B cell (primary cell): ENCODE data around the gene TTF1. TPM values are rescaled to one million over a fixed set of nuclear protein-coding genes. Genes with fewer than 3 reads are reported as not detected.

Experiments
- ATAC-seq: fragments of 200-7000 bp; cut with Tn5 transposase; one replicate; pipeline ENCODE4 v1.10.0; 2021; ENCODE audit warnings: low read depth, mild to moderate bottlenecking, moderate number of reproducible peaks, moderate library complexity
- CTCF ChIA-PET: fragments of 350-600 bp; sonication (Branson Sonifier 250); formaldehyde crosslinking; loops from one replicate; lab custom pipeline; 2021; ENCODE audit warnings: antibody characterized with exemption, inconsistent platforms; lab: Charles Lee
- POLR2A ChIA-PET: fragments of 350-600 bp; sonication (Branson Sonifier 250); formaldehyde crosslinking; loops from one replicate; lab custom pipeline; 2021; ENCODE audit warnings: antibody characterized with exemption; lab: Charles Lee
- DNase-seq: peaks from one replicate; pipeline ENCODE4 v3.0.0; 2013
- H2AFZ ChIP-seq: 2 replicates; pipeline ENCODE4 v1.6.1; 2012; ENCODE audit warnings: mild to moderate bottlenecking, low read depth, low read length; ENCODE audit not compliant: insufficient read depth, poor library complexity, severe bottlenecking
- H3K27ac ChIP-seq, 2 donors: 1 replicate in 1 of 2; 2 replicates in 1 of 2; pipeline ENCODE4 v1.5.1; 2012 to 2013; ENCODE audit warnings: low read length in 2 of 2, mild to moderate bottlenecking in 2 of 2, moderate library complexity in 1 of 2
- H3K27me3 ChIP-seq, 4 experiments: fragments of 200-600 bp in 1 of 4; sonication (generic) in 1 of 4; replicated peaks in 1 of 4; 1 replicate in 2 of 4; 2 replicates in 2 of 4; pipeline versions ENCODE4 v1.6.1 to v1.7.0; 2013 to 2016; ENCODE audit warnings: low read length in 3 of 4, mild to moderate bottlenecking in 2 of 4, mixed read lengths in 1 of 4, moderate library complexity in 1 of 4; ENCODE audit not compliant: insufficient read depth in 4 of 4, control insufficient read depth in 3 of 4; ENCODE audit errors: control extremely low read depth in 1 of 4
- H3K36me3 ChIP-seq, 2 experiments: replicated peaks in 1 of 2; 1 replicate in 1 of 2; 2 replicates in 1 of 2; pipeline versions ENCODE4 v1.6.1 to v1.7.1; 2013; ENCODE audit warnings: low read length in 1 of 2; ENCODE audit not compliant: insufficient read depth in 2 of 2, control insufficient read depth in 1 of 2; ENCODE audit errors: control extremely low read depth in 1 of 2, extremely low read depth in 1 of 2
- H3K4me1 ChIP-seq, 2 donors: fragments of 200-600 bp in 1 of 2; sonication (generic) in 1 of 2; 1 replicate in 1 of 2; 2 replicates in 1 of 2; pipeline versions ENCODE4 v1.5.1 to v1.6.1; 2013 to 2017; ENCODE audit warnings: low read length in 2 of 2; ENCODE audit not compliant: control insufficient read depth in 2 of 2, insufficient read depth in 2 of 2
- H3K4me2 ChIP-seq: replicated peaks from 2 replicates; pipeline ENCODE3; 2012; ENCODE audit warnings: mild to moderate bottlenecking, low read depth, low read length; ENCODE audit not compliant: poor library complexity, severe bottlenecking
- H3K4me3 ChIP-seq, 5 experiments: fragments of 200-600 bp in 1 of 5; sonication (generic) in 1 of 5; 1 replicate in 3 of 5; 2 replicates in 2 of 5; pipeline versions ENCODE4 v1.5.1 to v1.7.0; 2011 to 2016; ENCODE audit warnings: low read length in 4 of 5, mild to moderate bottlenecking in 4 of 5, low read depth in 2 of 5, control low read depth in 1 of 5, moderate library complexity in 1 of 5; ENCODE audit not compliant: insufficient read depth in 1 of 5; ENCODE audit errors: control extremely low read depth in 1 of 5, extremely low read depth in 1 of 5
- H3K79me2 ChIP-seq: fragments of 200-600 bp; sonication (generic); one replicate; pipeline ENCODE4 v1.6.0; 2016; ENCODE audit warnings: low read length; ENCODE audit not compliant: control insufficient read depth, insufficient read depth
- H3K9ac ChIP-seq: fragments of 200-600 bp; sonication (generic); 2 replicates; pipeline ENCODE4 v1.6.1; 2017; ENCODE audit warnings: mild to moderate bottlenecking, low read length, moderate library complexity
- H3K9me3 ChIP-seq, 3 donors: one replicate each; pipeline versions ENCODE4 v1.6.1 to v1.7.1; 2013; ENCODE audit warnings: low read length in 2 of 3; ENCODE audit not compliant: control insufficient read depth in 2 of 3, insufficient read depth in 1 of 3; ENCODE audit errors: control extremely low read depth in 1 of 3
- H4K20me1 ChIP-seq: 2 replicates; pipeline ENCODE4 v1.6.0; 2012; ENCODE audit warnings: mild to moderate bottlenecking, low read length; ENCODE audit not compliant: insufficient read depth, control insufficient read depth, poor library complexity, severe bottlenecking
- H3K27ac Mint-ChIP-seq: one replicate; pipeline ENCODE4 v1.8.0; 2021; ENCODE audit warnings: mixed read lengths
- H3K27me3 Mint-ChIP-seq: one replicate; pipeline ENCODE4 v1.8.0; 2021; ENCODE audit warnings: mixed read lengths
- H3K4me1 Mint-ChIP-seq: one replicate; pipeline ENCODE4 v1.8.0; 2021; ENCODE audit warnings: mixed read lengths
- H3K4me3 Mint-ChIP-seq: one replicate; pipeline ENCODE4 v1.8.0; 2021; ENCODE audit warnings: mixed read lengths
- H3K9me3 Mint-ChIP-seq: one replicate; pipeline ENCODE4 v1.8.0; 2022; ENCODE audit warnings: mixed read lengths; ENCODE audit not compliant: insufficient read depth
- CTCF ChIP-seq: fragments of 200-600 bp; IDR thresholded peaks from one replicate; pipeline ENCODE4 v1.8.0; 2022; ENCODE audit warnings: antibody characterized with exemption, mild to moderate bottlenecking
- EZH2 ChIP-seq: IDR thresholded peaks from 2 replicates; pipeline ENCODE4 v1.6.1; 2012; ENCODE audit warnings: borderline replicate concordance, low read depth, mild to moderate bottlenecking, moderate library complexity, low read length; ENCODE audit not compliant: insufficient read depth, poor library complexity, severe bottlenecking
- WGBS: methylation state at CpG from one replicate; pipeline ENCODE4 v1.1.5; 2013; ENCODE audit warnings: missing lambda C conversion rate; ENCODE audit not compliant: insufficient coverage; 5-methylcytosine and 5-hydroxymethylcytosine counted together
- intact Hi-C: fragments of 100-400 bp; cut with micrococcal nuclease; formaldehyde crosslinking; loops from one replicate; pipeline ENCODE4 v1.10.0; 2022
- polyA plus RNA-seq: library from polyadenylated mRNA; depleted of rRNA; stranded (reverse); fragments of >200 nt; gene quantifications from 2 replicates; pipeline ENCODE4 v1.2.3, GENCODE V29; 2012
- total RNA-seq, 2 donors: library from RNA; stranded (reverse); fragments of 120-200 nt in 1 of 2; gene quantifications; 1 replicate in 1 of 2; 2 replicates in 1 of 2; pipeline versions ENCODE4 v1.2.3 to v1.2.4, GENCODE V29; 2013 to 2022

TTF1 gene
- total and polyA plus RNA-seq, 2 donors (not counting 1 experiment from before 2014, with no cell fraction given), result 12.3 to 26.3 TPM

- Histone ChIP-seq H3K9ac (no peak overlapping the region), H3K4me1 (peaks cover 48 to 54% of the 10 kb centered on the region in 2 donors), H3K27me3 (peaks cover 0 to 19% (median 14%) of the 10 kb centered on the region in 4 experiments), H3K36me3 (no peaks in the 10 kb centered on the region), H4K20me1 (peaks cover 4% of the 10 kb centered on the region), H3K9me3 (no peaks in the 10 kb centered on the region), H3K4me2 (no peak overlapping the region), H3K79me2 (peaks cover 57% of the 10 kb centered on the region), H3K27ac (no peak overlapping the region), H2AFZ (no peak overlapping the region), H3K4me3 (no peak overlapping the region)
- intact Hi-C loops, result loop anchor here (5.0 kb wide), 1 partner anchor 326 kb away; no protein-coding TSS in a partner anchor
- Mint-ChIP-seq H3K27ac (no peak overlapping the region), H3K4me1 (peaks cover 53% of the 10 kb centered on the region), H3K9me3 (no peaks in the 10 kb centered on the region), H3K4me3 (no peak overlapping the region), H3K27me3 (peaks cover 9% of the 10 kb centered on the region)
- CTCF ChIA-PET, result no interaction called here
- ATAC-seq, result no peak
- 92% methylated on average over 7 of the region's 8 CpGs for WGBS
- TF ChIP-seq CTCF, result no peak
- no peak for TF ChIP-seq EZH2
- POLR2A ChIA-PET, result no interaction called here
- peak; percentile 10 for DNase-seq
Measured at GRCh38 chr9:132408521-132408920, 1.9 kb upstream of the TTF1 start.

GRCh38 chr9:132407196-132407595, 556 bp upstream of the TTF1 start:
- ChIA-PET POLR2A (no interaction called here), CTCF (no interaction called here)
- peaks cover 53% of the 10 kb centered on the region for H3K4me1 Mint-ChIP-seq

More at GRCh38 chr9:132407196-132407595, 556 bp upstream of the TTF1 start:
- no peak for ATAC-seq
- H2AFZ ChIP-seq, result peak overlapping the region; percentile 85
- no peak for TF ChIP-seq EZH2
- no peak for TF ChIP-seq CTCF
- peaks cover 0 to 11% (median 3%) of the 10 kb centered on the region in 4 experiments for H3K27me3 ChIP-seq
- Mint-ChIP-seq H3K27me3 (no peaks in the 10 kb centered on the region), H3K4me3 (peak overlapping the region; percentile 96), H3K9me3 (no peaks in the 10 kb centered on the region), H3K27ac (peak overlapping the region; percentile 95)
- peak overlapping the region; percentile 82 for H3K9ac ChIP-seq
- H3K4me2 ChIP-seq, result peak overlapping the region; percentile 86
- H3K79me2 ChIP-seq, result peaks cover 70% of the 10 kb centered on the region
- peak overlapping the region; percentile 52 to 84 for H3K27ac ChIP-seq
- peak; percentile 30 for DNase-seq
- H3K4me3 ChIP-seq, result peak overlapping the region in 2 of 5 experiments; percentile 73 to 77
- intact Hi-C loops, result loop anchor here (2.0 to 5.0 kb wide), 2 partner anchors 264 to 325 kb away; partner anchors contain the start of gene GTF3C4
- H3K36me3 ChIP-seq, result peaks cover 4 to 9% of the 10 kb centered on the region in 2 experiments
- WGBS, result 67% methylated on average over 2 of the region's 2 CpGs
- H3K4me1 ChIP-seq, result peaks cover 48 to 53% of the 10 kb centered on the region in 2 donors
- peaks cover 4% of the 10 kb centered on the region for H4K20me1 ChIP-seq
- no peaks in the 10 kb centered on the region for H3K9me3 ChIP-seq
